ENCODE results near the gene PLA2G2C.

PLA2G2C gene

DNA sequence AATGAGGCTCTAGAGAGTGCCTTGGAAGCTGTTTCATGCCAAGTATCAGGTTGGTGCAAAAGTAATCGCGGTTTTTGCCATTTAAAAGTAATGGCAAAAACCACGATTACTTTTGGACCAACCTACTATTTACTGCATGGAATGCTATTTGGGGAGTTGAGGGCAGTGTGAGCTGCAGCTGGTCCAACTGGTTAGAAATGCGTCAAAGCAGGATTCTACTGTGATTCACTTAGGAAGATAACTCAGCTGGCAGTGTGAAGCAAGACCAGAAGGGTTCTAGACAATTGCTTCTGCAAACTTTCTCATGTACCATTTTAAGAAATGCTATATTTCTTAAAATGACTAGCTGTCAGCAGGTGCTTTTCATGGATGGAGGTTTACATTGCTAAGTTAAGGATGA is 21.2 kb upstream of the PLA2G2C start:
- DNase-seq: no peak

DNA sequence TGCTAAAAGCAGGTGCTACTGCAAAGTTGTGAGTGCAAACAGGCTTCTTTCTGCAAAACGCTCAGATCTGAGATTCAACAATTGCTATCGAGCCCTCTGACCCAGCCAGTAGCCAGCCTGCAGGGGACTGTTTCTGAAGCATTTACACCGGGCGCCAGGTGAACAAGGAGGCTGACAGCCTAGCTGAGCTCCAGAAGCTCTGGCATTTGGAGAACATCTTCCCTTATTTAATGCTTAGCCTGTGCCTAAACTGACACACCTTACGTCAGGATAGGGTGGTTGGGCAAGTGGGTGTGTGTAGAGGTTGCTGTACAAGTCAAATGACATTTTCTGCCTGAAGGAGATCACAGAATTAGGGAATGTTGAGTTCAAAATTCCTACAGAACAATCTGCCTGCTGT is 15.8 kb upstream of the PLA2G2C start:
- no peak for DNase-seq

DNA sequence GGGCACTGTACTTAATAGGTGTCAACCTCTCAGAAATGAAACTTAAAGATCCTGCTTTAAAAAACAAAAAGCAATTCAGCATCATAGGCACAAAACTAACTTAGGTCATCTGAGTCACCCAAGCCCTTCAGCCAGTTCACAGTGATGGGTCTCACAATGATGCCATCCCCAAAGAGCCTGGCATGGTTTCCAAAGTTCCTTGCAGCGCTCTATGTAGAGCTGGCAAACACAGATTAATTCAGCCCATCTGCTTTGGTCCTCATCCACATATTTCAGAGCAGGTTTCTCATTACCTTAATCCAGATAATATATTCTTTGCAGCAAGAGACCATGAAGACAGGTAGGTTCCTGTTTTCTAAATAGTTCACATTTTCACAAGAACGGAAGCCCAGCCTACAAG is 14.6 kb upstream of the PLA2G2C start:
- DNase-seq: no peak

DNA sequence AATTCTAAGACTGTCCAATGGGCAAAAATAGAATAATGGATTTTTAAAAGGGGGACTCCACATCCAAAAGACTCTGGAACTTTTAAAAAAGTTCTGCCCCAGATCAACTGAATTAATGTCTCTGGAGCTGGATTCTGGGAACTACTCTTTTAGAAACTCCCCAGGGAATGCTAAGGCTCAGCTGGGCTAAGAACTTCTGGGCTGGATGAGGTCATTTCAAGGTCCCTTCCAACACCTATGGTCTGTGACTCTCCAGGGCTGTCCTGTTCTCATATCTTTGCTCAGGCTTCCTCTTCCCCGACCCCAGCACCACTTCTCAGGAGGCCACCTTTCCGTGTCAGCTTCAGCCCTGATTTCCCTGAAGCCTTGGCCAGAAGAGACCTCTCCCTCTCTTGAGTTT is 13.5 kb upstream of the PLA2G2C start:
- no peak for DNase-seq

DNA sequence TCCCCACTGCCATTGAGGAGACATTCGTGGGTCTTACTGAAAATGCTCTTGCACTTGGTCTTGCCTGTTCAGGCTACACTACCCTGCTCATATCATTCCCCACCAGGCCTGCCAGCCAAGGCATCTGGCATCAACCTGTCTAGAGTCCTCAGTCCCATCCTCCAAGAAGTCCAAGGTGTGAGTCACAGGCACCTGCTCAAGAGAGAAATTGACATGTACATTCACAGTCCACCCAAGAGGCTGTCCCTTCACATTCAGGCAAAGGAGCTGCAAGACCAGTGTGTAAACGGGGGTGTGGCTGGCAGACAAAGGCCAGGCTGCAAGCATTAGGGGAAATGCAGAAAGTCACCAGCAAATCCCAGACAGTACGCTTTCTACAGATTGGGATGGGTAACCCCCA is 13.1 kb upstream of the PLA2G2C start:
- DNase-seq: no peak

DNA sequence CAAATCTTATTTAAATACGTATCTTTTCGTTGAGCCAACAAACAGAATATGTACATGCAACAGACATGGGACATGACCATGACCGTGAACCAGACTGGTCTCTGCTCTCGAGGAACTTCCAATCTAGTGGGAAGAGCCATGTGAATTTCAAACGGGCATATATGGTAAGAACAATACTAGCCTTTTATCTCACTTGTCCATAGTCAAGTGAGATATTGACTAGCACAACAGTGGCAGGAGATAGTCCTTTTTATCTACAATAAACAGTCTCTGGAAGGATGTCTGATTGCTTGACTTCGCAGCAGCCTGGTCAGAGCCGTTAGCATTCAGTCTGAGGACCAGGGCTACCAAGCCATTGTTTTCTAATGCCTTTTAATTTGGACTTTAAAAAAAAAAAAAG is 12.6 kb upstream of the PLA2G2C start:
- DNase-seq: no peak

DNA sequence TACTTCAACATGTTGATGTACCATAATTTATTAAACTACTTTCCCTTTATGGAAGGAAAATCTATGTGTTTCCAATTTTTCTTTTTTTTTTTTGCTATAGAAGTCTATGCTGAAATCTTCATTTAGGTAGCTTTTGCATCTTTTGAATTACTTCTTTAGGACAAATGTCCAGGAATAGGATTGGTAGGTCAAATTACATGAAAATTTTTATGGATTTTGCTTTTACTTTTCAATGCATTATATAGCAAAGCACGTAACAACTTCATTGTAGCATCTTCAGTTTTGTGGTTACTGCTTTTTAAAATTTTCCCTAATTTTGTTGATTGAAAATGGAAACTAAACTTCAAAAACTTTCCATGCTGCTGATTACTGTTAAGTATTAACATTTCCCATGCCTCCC is 12.0 kb upstream of the PLA2G2C start:
- DNase-seq: no peak

DNA sequence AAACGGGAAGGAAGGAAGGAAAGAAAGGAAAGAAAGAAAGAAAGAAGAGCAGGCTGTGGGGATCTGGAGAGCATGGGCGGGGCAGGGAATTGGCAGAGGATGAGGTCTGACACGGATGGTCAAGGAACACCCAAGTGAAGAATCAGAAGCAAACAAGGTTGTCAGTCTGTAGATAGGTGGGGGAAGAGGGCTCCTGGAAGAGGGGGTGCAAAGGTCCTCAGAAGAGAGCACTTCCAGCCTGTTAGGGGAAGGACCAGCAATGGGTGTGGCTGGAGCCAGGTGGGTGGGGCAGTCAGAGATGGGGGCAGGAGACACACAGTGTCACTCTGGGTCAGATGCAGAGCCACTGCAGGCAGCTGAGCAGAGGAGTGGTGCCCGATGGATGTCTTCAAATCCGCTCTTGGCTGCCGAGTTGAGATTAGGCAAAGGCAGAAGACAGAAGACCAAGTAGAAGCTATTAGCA is 11.0 kb upstream of the PLA2G2C start:
- no peak for DNase-seq

DNA sequence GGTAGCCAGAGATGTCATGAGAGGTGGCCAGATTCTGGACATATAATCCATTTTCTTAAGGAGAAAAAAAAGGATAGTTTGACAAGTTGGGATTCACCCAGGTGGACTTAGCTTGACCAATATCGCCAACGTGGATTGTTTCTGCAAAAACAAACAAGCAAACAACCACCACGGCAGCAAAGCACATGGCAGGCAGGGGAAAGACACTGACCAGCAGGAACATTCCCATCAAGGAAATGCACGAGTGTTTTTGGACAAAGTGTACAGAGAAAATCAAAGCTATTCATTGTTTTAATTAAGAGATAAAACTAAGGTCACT is 9.1 kb upstream of the PLA2G2C start:
- DNase-seq: no peak

DNA sequence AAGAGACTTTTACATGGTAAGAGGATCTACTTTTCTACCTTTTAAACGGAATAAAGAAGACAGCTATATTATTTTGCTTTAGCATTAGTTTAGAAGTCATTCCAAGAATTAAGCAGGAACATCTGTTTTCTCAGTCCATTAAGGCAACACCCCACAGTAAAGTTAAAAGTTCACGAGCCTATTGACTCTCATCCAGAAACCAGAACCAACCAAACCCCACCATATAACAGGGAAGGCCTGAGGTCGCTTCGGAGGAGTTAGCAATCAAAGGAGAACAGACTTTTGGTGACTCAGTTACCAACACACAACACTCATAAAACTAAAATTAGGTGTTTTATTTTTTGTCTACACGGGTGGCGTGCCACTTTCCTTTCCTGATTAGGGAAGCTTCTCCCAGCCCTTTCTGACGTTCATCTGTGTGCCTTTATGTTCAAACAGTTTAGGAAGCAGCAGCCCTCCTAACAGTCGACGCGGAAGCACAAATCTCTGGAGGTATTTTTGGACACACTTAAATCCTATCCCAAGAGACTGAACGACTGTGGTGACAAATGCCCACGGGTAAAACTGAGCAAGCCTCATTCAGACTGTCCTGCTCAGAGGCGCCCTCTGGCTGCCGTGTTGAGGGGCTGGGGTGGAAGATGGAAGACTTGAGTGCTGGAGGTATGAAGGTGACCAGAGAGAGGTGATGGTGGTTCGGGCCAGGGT is 8.6 kb upstream of the PLA2G2C start:
- DNase-seq: peak; percentile 78

DNA sequence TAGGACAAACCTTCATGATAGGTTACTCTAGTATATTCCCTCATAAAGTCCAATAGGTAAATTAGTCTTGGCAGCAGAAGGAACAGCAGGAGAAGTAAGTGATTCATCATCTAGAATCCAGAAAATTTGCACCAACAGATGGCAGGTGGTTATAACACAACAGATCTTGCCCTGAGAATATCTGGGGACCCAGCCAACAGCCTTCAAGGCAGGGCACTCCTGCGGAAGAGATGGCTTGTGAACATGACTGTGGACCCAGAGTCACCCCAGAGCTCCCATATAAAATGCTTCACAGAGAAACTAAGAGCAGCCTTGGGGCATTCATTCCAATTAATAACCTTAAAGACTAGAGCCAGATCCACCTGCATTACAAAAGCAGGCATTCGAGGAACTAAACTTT is 7.9 kb upstream of the PLA2G2C start:
- no peak for DNase-seq

DNA sequence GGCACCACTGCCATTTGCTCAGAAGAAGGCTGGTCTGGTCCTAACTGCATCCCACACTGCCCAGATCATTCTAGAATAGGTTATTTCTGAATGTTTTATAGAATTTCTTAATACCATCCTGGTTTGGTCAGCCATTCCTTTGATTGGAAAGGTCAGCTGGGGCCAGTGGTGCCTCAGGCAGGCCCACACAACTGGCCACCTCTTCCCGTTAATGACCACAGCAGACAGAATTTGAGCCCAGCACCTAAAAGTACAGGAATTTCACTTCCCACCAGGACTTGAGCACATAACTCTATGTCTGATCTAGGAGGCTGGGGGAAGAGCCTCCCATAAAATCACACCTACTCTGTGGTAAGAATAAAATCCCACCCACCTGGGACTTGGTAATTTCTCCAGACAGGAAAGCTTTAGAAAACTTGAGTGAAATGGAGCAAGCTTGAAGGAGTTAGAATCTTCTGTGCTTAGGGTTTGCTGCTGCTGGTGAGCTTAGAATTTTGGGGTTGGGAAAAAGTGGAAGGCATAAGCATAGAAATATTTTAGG is 6.6 kb upstream of the PLA2G2C start:
- DNase-seq: no peak

DNA sequence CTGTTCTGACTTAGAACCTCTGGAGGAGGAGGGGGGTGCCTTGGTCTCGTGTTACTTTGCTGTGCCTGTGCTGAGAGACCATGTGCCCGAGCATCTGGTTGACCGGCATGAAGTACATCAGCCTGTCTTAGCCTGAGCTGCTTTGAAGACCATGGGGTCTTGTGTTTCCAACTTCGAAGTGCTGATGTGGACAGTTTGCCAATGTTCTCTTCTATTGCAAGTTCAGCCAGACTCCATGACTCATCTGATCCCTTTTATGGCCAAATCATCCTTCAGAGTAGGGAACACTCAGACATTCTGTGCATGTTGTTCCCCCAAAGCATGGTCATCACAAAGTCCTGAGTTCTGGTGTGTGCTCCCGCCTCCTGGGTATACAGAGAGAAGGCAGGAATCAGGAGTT is 6.0 kb upstream of the PLA2G2C start:
- DNase-seq: no peak

DNA sequence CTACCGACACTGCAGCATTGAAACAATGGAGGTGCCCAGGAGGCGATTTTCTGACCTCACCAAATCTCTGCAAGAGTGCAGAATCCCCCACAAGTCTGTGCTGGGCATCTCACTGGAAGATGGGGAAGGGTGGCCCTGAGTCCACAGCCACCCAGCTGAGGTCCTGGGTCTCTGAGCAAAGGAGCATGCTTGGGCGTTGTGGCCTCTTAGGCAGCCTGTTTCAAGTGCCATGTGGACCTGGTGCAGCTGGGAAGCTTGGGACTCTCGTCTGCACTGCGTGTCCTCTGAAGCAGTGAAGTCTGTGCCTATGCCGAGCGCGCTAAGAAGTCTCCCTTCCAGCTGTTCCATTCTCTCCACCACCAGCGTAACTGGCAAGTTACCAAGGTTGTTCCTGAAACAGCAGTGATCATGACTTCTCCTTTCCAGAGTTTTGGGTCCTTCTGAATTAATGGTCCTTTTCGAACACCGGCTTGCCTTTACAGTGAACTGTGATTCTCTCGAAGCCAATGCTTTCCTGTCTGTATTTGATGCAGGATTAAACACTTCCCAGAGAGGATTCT is 5.0 kb upstream of the PLA2G2C start:
- no peak for DNase-seq

DNA sequence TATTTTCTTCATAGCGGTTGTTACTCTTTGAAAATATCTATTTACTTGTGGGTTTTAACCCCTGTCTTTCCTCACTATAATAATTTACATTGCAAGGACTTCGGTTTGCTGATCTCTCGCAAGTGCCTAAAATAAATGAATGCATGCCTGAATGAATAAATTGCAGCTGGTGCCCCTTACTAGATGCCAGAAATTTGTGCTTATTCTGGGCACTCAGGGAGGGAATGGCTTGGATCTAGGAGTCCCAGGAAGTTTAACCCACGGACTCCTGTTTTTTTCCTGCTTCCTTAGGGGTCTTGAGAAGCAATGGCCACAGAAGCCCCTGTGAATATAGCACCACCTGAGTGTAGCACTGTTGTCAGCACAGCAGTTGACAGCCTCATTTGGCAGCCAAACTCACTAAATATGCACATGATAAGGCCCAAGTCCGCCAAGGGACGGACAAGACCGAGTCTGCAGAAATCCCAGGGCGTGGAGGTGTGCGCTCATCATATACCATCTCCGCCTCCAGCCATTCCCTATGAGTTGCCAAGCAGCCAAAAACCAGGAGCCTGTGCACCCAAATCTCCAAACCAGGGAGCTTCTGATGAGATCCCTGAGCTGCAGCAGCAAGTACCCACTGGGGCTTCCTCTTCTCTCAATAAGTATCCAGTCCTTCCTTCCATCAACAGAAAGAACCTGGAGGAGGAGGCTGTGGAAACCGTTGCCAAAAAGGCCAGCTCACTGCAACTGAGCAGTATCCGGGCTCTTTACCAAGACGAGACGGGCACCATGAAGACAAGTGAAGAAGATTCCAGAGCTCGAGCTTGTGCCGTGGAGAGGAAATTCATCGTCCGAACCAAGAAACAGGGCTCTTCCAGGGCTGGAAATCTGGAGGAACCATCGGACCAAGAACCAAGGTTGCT is 4.2 kb upstream of the PLA2G2C start:
- no peak for DNase-seq

DNA sequence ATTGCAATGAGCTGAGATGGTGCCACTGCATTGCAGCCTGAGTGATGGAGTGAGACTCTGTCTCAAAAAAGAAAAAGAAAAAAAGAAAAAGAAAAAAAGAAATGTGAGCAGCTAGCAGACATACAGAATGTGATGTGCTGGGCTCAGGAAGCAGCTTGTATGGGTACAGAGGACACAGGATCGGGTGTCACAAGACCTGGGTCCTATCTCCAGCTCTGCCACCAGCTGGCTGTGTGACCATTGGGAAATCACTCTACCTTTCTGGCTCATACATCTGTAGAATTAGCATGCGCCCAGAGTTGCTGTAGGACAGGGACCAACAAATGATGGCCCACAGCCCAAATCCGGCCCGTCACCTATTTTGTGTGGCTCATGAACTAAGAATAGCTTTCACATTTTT is 3.3 kb upstream of the PLA2G2C start:
- DNase-seq: no peak

DNA sequence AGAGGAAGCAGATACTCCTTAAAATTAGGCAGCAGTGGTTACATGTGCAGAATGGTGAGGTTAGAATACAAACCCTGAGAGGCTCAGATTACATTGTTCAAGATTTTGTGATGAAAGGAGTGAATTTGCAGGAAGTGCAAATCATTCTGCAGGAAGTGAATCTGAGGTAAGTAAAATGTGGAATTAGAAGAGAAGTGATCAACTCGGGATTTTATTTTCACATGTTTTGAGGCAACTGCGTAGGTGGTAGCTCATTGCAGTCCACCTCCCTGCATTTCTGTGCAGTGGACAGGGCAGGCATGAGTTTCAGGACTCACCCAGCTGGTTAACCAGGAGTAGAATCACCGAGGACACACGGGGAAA is 2.1 kb upstream of the PLA2G2C start:
- DNase-seq: no peak

DNA sequence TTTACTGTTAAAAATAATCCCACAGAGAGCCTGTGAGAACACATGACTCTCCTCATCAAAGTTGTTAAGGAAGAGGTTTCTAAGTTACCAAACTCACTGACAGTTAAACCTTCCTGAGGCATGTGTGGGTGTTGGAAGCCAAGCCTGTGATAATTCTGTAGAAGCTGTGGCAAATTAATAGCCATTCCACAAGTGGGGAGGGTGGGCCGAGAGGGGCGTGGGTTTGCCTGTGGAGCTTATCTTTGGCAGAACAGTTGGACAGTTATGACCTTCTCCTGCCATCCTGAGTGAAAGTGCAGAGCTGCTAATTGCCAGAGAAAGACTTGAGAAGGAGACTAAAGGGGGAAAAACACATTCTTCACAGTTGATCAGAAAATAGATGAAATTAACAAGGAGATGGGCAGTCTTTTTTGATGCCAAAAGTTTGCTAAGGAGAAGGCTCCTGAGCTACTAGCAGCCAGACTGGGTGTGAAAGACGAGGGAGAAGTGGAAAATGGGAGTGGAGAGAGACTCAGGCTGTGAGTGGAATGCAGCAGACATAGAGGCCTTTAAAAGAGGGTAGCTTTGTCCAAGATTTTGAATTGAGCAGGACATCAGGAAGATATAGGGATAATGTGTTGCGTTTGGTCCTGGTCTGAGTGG is 1.6 kb upstream of the PLA2G2C start:
- DNase-seq: no peak

DNA sequence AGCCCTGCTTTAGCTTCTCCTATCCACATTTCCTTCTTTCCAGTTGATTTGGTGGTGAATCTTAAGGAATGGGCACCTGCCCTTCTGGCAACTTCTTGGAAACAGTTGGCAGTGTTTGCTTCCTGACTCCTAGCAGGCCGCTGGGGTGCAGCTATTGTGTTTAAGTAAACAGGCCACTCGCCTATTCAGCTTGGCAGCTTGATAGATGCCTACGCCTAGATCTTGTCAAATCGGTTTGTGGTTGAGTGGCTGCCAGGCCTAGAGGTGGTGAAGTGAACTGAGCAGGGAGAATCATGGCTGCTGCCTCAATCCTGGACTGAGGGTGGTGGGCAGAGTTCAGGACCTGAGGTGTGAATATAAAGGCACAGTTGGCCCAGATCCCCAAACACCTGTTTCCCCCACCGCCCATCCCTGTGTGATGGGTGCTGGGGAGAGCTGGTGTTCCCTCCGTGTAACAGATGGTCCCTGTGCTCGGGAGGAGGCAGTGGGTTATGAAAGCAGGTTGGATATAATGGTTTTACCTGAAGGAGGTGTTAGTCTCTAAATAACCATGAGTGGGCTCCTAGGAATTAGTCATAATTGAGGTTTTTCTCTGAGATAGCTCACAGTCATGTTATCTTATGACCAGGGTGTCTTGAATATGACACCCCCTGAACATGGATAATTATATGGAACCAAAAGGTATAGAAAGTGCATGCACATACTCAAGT is 940 bp upstream of the PLA2G2C start:
- DNase-seq: peak; percentile 18

DNA sequence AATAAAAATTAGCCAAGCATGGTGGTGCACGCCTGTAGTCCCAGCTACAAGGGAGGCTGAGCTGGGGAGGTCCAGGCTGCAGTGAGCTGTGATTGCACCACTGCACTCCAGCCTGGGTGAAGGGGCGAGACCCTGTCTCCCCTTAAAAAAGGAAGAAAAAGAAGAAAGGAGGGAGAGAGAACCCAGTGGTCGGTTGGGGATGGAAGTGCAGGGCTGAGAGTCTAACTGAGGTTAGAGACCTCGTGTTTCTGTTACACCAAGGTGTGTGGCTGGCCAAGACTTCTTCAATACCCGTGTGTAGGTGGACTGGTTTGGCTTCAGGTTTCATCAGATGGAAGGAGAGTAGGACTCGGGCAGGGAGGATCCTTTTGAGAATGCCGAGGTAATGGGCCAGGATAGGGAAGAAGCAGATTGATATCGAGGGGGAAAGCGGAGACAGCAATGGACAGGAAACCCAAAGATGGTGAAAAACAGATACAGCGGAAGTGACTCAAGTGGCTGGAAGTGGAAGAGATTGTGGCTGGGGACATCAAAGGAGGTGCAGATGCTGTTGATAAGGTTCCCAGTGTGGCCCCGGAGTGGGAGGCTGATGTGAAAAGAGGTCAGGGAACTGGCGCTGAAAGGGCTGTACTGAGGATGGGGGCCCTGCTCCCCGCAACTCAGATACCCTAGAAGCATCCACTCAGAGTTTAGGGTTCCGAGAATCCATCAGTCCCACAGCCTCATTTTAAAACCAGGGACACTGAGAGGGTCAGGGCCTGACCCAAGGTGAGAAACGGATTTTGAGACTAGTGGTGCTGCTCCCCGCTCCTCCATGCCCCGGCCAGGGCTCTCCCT is 1.1 kb downstream of the PLA2G2C start:
- peak; percentile 51 for DNase-seq

DNA sequence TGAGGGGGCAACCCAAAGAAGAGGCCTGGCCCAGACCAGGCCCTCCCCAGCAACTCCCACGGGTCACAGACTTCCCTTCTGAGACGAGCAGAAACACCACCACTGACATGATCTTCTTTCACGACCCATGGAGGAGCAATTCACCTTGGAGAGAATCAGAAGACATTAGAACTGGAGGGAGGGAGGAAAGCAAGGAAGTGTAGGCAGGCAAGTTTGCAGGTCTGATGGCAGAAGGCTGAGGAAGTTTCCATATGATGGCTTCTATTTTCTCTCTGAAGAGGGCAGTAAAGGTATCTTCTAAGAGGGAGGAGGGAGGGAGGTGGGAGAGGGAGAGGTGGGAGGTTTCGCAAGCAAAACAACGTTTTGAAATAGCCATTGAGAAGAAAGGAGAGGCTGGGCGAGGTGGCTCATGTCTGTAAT is 1.8 kb downstream of the PLA2G2C start:
- no peak for DNase-seq

Data from activated CD4-positive, alpha-beta T cell treated with anti-CD3 and anti-CD28 coated beads, Interleukin-2, amount 50 U/mL, for 1 hour (primary cell).